Esophagus muscularis mucosa (tissue), 4 donors: ENCODE results near the gene SPANXD. TPM values are rescaled to one million over a fixed set of nuclear protein-coding genes. Genes with fewer than 3 reads are reported as not detected.
"Not testable (repeated sequence)": the region's sequence is repeated elsewhere in the genome, so short reads cannot be mapped to it uniquely, and the experiment has no call there.

Experiments
- DNase-seq: peaks from one replicate; pipeline ENCODE4 v3.0.0-alpha.2; 2017; ENCODE audit errors: extremely low spot score
- H3K27ac ChIP-seq, 4 donors: fragments of 200-600 bp; sonication (generic); replicated peaks in 1 of 4; 1 replicate in 3 of 4; 2 replicates in 1 of 4; pipeline ENCODE4 v1.5.1; 2016 to 2019; ENCODE audit warnings: mild to moderate bottlenecking in 1 of 4
- H3K27me3 ChIP-seq, 4 donors: fragments of 200-600 bp; sonication (generic); one replicate each; pipeline versions ENCODE4 v1.5.1 to v1.6.0; 2016 to 2019
- H3K36me3 ChIP-seq, 4 donors: fragments of 200-600 bp; sonication (generic); one replicate each; pipeline ENCODE4 v1.5.1; 2016 to 2019
- H3K4me1 ChIP-seq, 4 donors: fragments of 200-600 bp; sonication (generic); one replicate each; pipeline ENCODE4 v1.5.1; 2016 to 2019
- H3K4me3 ChIP-seq, 4 donors: fragments of 200-600 bp; sonication (generic); 1 replicate in 2 of 4; 2 replicates in 2 of 4; pipeline ENCODE4 v1.5.1; 2016 to 2019; ENCODE audit warnings: mild to moderate bottlenecking in 4 of 4, moderate library complexity in 1 of 4
- H3K9me3 ChIP-seq, 4 donors: fragments of 200-600 bp; sonication (generic); 1 replicate in 3 of 4; 2 replicates in 1 of 4; pipeline ENCODE4 v1.5.1; 2016 to 2019
- CTCF ChIP-seq, 3 experiments: fragments of 200-600 bp in 2 of 3; fragments of 450-650 bp in 1 of 3; sonication (generic) in 2 of 3; IDR thresholded peaks; one replicate each; pipeline ENCODE4 v1.5.1; 2017 to 2019; ENCODE audit warnings: antibody characterized with exemption in 3 of 3, mild to moderate bottlenecking in 2 of 3, moderate library complexity in 1 of 3
- EP300 ChIP-seq: sonication (generic); formaldehyde crosslinking; IDR thresholded peaks from one replicate; pipeline ENCODE4 v1.6.1; 2017; ENCODE audit warnings: antibody characterized with exemption
- POLR2A ChIP-seq: fragments of 450-650 bp; IDR thresholded peaks from one replicate; pipeline ENCODE4 v1.6.1; 2017; ENCODE audit warnings: antibody characterized with exemption, moderate library complexity, mild to moderate bottlenecking, low read depth
- POLR2AphosphoS5 ChIP-seq, 2 donors: sonication (generic); formaldehyde crosslinking; IDR thresholded peaks; one replicate each; pipeline ENCODE4 v1.6.1; 2017; ENCODE audit warnings: antibody characterized with exemption in 2 of 2
- WGBS: methylation state at CpG from one replicate; pipeline ENCODE4 v1.1.5; 2018; 5-methylcytosine and 5-hydroxymethylcytosine counted together
- intact Hi-C: fragments of 100-400 bp; cut with DNase I; formaldehyde crosslinking; loops from one replicate; pipeline ENCODE4 v1.15.1; 2023
- total RNA-seq, 4 donors: library from RNA; depleted of rRNA; stranded (reverse); fragments of >200 nt; gene quantifications; one replicate each; pipeline versions ENCODE4 v1.1.0 to v1.2.1, GENCODE V29; 2016

The SPANXD gene
- not detected for total RNA-seq

GRCh38 chrX:141698639-141699038 lies at the start of gene SPANXD:
Gene SPANXD, minus strand, starts transcription at chrX:141698739. Its CDS starts 334 bp downstream, at chrX:141698405.
- intact Hi-C loops: not testable (repeated sequence)
- 62% methylated on average over 3 of the region's 8 CpGs for WGBS

GRCh38 chrX:141742666-141743065 lies 44.1 kb upstream of the SPANXD start:
- no peak for DNase-seq
- no peaks in the 10 kb centered on the region for H3K27me3 ChIP-seq
- intact Hi-C loops: no loop called here
- H3K9me3 ChIP-seq: peaks cover 0 to 7% (median 0%) of the 10 kb centered on the region in 4 donors
- TF ChIP-seq POLR2A (no peak), EP300 (no peak), CTCF (IDR thresholded peaks at IDR 0.05) (no peak)
- no peaks in the 10 kb centered on the region for H3K36me3 ChIP-seq
- H3K4me3 ChIP-seq: no peak overlapping the region
- no peaks in the 10 kb centered on the region for H3K4me1 ChIP-seq
- H3K27ac ChIP-seq: no peak overlapping the region
- 72% methylated on average over 3 of the region's 3 CpGs for WGBS

More at GRCh38 chrX:141698639-141699038, at the start of gene SPANXD:
- H3K9me3 ChIP-seq, H3K27me3 ChIP-seq, DNase-seq, H3K27ac ChIP-seq, H3K4me1 ChIP-seq, H3K36me3 ChIP-seq, H3K4me3 ChIP-seq: not testable (repeated sequence)

GRCh38 chrX:141736656-141737055 lies 38.1 kb upstream of the SPANXD start:
- Histone ChIP-seq H3K4me1 (no peaks in the 10 kb centered on the region), H3K36me3 (no peaks in the 10 kb centered on the region), H3K27ac (no peak overlapping the region), H3K27me3 (no peaks in the 10 kb centered on the region), H3K9me3 (no peaks in the 10 kb centered on the region), H3K4me3 (no peak overlapping the region)
- TF ChIP-seq EP300 (no peak), POLR2A (no peak), CTCF (IDR thresholded peaks at IDR 0.05) (no peak), POLR2AphosphoS5 (IDR thresholded peaks at IDR 0.05) (no peak)
- 76% methylated on average over 3 of the region's 3 CpGs for WGBS
- no peak for DNase-seq
- intact Hi-C loops: no loop called here

GRCh38 chrX:141733371-141733770 lies 34.8 kb upstream of the SPANXD start:
- intact Hi-C loops: no loop called here
- Histone ChIP-seq H3K27ac (no peak overlapping the region), H3K4me1 (no peaks in the 10 kb centered on the region), H3K27me3 (no peaks in the 10 kb centered on the region), H3K4me3 (no peak overlapping the region), H3K9me3 (no peaks in the 10 kb centered on the region), H3K36me3 (no peaks in the 10 kb centered on the region)
- 42% methylated on average over 2 of the region's 2 CpGs for WGBS
- TF ChIP-seq CTCF (IDR thresholded peaks at IDR 0.05) (no peak), POLR2AphosphoS5 (IDR thresholded peaks at IDR 0.05) (no peak), EP300 (no peak), POLR2A (no peak)
- no peak for DNase-seq

GRCh38 chrX:141732031-141732430 lies 33.5 kb upstream of the SPANXD start:
- H3K27ac ChIP-seq: no peak overlapping the region
- 78% methylated on average over 2 of the region's 2 CpGs for WGBS
- no peak for TF ChIP-seq POLR2A
- no peak for DNase-seq
- no peaks in the 10 kb centered on the region for H3K4me1 ChIP-seq
- no peaks in the 10 kb centered on the region for H3K36me3 ChIP-seq
- intact Hi-C loops: no loop called here
- H3K27me3 ChIP-seq: no peaks in the 10 kb centered on the region
- H3K4me3 ChIP-seq: no peak overlapping the region
- no peaks in the 10 kb centered on the region for H3K9me3 ChIP-seq

- TF ChIP-seq CTCF (IDR thresholded peaks at IDR 0.05): no peak
- TF ChIP-seq EP300: no peak
- TF ChIP-seq POLR2A: no peak
- TF ChIP-seq POLR2AphosphoS5 (IDR thresholded peaks at IDR 0.05): no peak
- Histone ChIP-seq H3K27me3 (no peaks in the 10 kb centered on the region), H3K4me1 (no peaks in the 10 kb centered on the region), H3K9me3 (no peaks in the 10 kb centered on the region), H3K27ac (no peak overlapping the region), H3K36me3 (no peaks in the 10 kb centered on the region), H3K4me3 (no peak overlapping the region)
- 89% methylated on average over 3 of the region's 3 CpGs for WGBS
- intact Hi-C loops: no loop called here
- DNase-seq: no peak
These were observed 25.6 kb upstream of the SPANXD start for GRCh38 chrX:141724186-141724585.
